ENCODE results near the gene CEACAM8. TPM values are rescaled to one million over a fixed set of nuclear protein-coding genes. Genes with fewer than 3 reads are reported as not detected.

The CEACAM8 gene
- total RNA-seq, 4 donors from 2014 or later, result 0.32 to 1.5 TPM; not detected in 2

DNA sequence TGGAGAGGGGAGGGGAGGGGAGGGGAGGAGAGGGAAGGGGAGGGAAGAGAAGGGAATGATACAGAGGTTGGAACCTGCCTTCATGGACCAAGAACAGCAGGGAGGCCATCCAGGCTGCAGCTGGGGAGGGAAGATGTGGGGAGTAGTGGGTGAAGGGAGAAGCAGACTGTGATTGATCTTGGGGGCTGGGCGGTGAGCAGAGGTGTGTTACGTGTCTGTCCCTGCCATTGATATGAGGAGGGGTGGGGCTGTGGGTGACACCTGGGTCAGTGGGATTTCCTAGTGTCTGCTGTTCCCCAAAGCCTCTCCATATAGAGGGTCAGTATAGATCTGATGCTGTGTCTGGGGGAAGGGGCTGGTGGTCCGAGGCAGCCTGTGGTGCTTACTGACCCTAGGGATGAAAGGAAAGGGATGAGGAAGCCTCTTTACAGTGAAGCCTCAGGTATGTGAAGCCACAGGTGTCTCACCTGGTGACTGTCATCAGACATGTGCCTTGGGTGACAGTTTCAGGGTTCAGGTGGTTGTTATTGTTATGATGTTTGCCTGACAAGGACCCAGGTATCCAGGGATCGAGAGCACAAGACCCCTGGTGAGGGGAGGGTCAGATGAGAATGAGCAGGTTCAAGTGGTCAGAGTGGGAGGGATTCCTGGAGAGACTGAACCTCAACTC is 47.8 kb downstream of the CEACAM8 start:
- Histone ChIP-seq H3K27ac (no peak overlapping the region), H3K4me3 (no peak overlapping the region), H3K36me3 (no peaks in the 10 kb centered on the region), H3K4me1 (no peaks in the 10 kb centered on the region), H3K27me3 (peaks cover 5% of the 10 kb centered on the region), H3K9me3 (no peaks in the 10 kb centered on the region)
- TF ChIP-seq EP300 (IDR thresholded peaks at IDR 0.05; ENCODE audit: low read depth) (no peak), POLR2AphosphoS5 (IDR thresholded peaks at IDR 0.05) (no peak)
- TF ChIP-seq, protein P1, sequence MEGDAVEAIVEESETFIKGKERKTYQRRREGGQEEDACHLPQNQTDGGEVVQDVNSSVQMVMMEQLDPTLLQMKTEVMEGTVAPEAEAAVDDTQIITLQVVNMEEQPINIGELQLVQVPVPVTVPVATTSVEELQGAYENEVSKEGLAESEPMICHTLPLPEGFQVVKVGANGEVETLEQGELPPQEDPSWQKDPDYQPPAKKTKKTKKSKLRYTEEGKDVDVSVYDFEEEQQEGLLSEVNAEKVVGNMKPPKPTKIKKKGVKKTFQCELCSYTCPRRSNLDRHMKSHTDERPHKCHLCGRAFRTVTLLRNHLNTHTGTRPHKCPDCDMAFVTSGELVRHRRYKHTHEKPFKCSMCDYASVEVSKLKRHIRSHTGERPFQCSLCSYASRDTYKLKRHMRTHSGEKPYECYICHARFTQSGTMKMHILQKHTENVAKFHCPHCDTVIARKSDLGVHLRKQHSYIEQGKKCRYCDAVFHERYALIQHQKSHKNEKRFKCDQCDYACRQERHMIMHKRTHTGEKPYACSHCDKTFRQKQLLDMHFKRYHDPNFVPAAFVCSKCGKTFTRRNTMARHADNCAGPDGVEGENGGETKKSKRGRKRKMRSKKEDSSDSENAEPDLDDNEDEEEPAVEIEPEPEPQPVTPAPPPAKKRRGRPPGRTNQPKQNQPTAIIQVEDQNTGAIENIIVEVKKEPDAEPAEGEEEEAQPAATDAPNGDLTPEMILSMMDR (IDR thresholded peaks at IDR 0.05), result no peak
- DNase-seq, result no peak
- intact Hi-C loops (cut with DNase I; ENCODE audit: low total_unique reads) (no loop called here), in situ Hi-C loops (cut with MboI; ENCODE audit: low pct_ligation_motif_present in 1 of 4, low pct_unique_long_range_greater_than_20kb in 1 of 4, low sequenced_read_pairs in 3 of 4) (no loop called here)
- 73% methylated on average over 4 of the region's 4 CpGs; no CpG with 5 or more reads in 1 of the 2 donors for WGBS, 2 donors (ENCODE audit: low coverage in 1 of 2)

DNA sequence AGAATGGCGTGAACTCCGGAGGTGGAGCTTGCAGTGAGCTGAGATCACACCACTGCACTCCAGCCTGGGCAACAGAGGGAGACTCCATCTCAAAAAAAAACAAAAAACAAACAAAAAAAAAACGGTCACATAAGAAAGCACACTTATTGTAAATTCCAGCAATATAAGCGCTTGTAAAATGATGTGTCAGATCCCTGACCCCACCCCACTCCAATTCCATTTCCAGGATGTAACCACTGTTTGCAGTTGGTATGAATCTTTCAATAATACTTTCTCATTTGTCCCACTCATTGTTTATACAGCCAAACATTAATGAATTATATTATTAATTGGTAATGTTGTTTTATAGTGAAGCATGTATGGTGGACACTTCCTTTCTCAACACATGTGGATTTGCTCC is 50.6 kb downstream of the CEACAM8 start:
- Histone ChIP-seq H3K4me3 (no peak overlapping the region), H3K4me1 (no peaks in the 10 kb centered on the region), H3K27ac (no peak overlapping the region), H3K27me3 (peaks cover 5% of the 10 kb centered on the region), H3K9me3 (no peaks in the 10 kb centered on the region), H3K36me3 (no peaks in the 10 kb centered on the region)
- in situ Hi-C loops (cut with MboI; ENCODE audit: low pct_ligation_motif_present in 1 of 4, low pct_unique_long_range_greater_than_20kb in 1 of 4, low sequenced_read_pairs in 3 of 4), result no loop called here
- no peak for DNase-seq
- WGBS, 2 donors (ENCODE audit: low coverage in 1 of 2), result 46 to 60% methylated on average over 1 to 4 of the region's 4 CpGs
- TF ChIP-seq POLR2A (IDR thresholded peaks at IDR 0.05) (no peak), EP300 (IDR thresholded peaks at IDR 0.05; ENCODE audit: low read depth) (no peak)
- intact Hi-C loops (cut with DNase I; ENCODE audit: low total_unique reads), result no loop called here

DNA sequence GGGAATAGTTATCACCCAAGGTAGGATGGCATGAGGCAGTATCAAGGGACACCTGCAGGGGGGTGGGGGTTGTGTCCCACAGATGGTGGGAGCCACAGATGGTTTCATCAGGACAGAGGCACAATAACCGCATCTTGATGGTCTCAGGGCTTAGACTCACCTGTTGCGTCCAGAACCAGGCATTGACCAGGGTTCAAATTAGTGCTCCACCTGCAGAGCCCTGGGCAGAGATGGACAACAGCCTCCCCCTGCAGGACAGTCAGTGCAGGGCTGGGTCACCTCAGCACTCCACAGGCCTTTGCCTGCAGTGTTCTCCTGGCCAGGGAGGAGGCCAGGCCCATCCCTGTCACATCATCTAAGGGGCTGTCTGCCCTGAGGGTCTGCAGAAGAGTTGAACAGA is 51.9 kb downstream of the CEACAM8 start:
- intact Hi-C loops (cut with DNase I; ENCODE audit: low total_unique reads) (no loop called here), in situ Hi-C loops (cut with MboI; ENCODE audit: low pct_ligation_motif_present in 1 of 4, low pct_unique_long_range_greater_than_20kb in 1 of 4, low sequenced_read_pairs in 3 of 4) (no loop called here)
- H3K4me3 ChIP-seq, result no peak overlapping the region
- H3K4me1 ChIP-seq, result no peaks in the 10 kb centered on the region
- no peaks in the 10 kb centered on the region for H3K36me3 ChIP-seq
- H3K9me3 ChIP-seq, result no peaks in the 10 kb centered on the region
- 88 to 100% methylated on average over 2 of the region's 2 CpGs for WGBS, 2 donors (ENCODE audit: low coverage in 1 of 2)
- no peak overlapping the region for H3K27ac ChIP-seq
- TF ChIP-seq POLR2AphosphoS5 (IDR thresholded peaks at IDR 0.05) (no peak), POLR2A (IDR thresholded peaks at IDR 0.05) (no peak), EP300 (IDR thresholded peaks at IDR 0.05; ENCODE audit: low read depth) (no peak)
- TF ChIP-seq, protein P1 (IDR thresholded peaks at IDR 0.05), result no peak
- DNase-seq, result no peak
- peaks cover 4% of the 10 kb centered on the region for H3K27me3 ChIP-seq

DNA sequence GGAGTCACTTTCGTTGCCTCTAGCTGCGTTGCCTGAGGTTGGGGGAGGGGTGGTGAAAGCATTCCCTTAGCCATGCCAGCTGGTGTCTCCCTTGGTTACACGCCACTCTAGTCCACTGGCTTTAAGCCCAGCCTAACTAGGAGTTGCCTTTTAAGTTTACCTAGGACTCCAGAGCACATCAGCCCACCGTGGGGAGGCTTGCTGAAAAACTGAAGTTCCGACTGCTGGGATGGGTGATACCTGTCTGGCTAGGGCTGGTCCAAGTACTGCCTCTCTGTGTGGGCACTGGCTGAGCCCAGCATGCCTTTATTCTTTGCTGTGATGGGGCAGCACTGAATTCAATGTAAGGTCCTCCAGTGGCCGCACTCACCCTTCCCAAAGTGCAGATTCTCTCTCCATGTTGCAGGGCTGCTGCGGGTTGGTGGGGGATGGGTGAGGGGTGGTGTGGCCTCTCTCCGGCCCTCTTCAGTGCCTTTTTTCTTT is 54.6 kb downstream of the CEACAM8 start:
- in situ Hi-C loops (cut with MboI; ENCODE audit: low pct_ligation_motif_present in 1 of 4, low pct_unique_long_range_greater_than_20kb in 1 of 4, low sequenced_read_pairs in 3 of 4) (no loop called here), intact Hi-C loops (cut with DNase I; ENCODE audit: low total_unique reads) (no loop called here)
- H3K9me3 ChIP-seq, result no peaks in the 10 kb centered on the region
- no peak for DNase-seq
- 79% methylated on average over 7 of the region's 8 CpGs; no CpG with 5 or more reads in 1 of the 2 donors for WGBS, 2 donors (ENCODE audit: low coverage in 1 of 2)
- H3K27me3 ChIP-seq, result no peaks in the 10 kb centered on the region
- no peaks in the 10 kb centered on the region for H3K4me1 ChIP-seq
- H3K27ac ChIP-seq, result no peak overlapping the region
- H3K36me3 ChIP-seq, result no peaks in the 10 kb centered on the region
- TF ChIP-seq, protein P1 (IDR thresholded peaks at IDR 0.05), result no peak
- TF ChIP-seq POLR2AphosphoS5 (IDR thresholded peaks at IDR 0.05) (no peak), EP300 (IDR thresholded peaks at IDR 0.05; ENCODE audit: low read depth) (no peak), POLR2A (IDR thresholded peaks at IDR 0.05) (no peak)
- H3K4me3 ChIP-seq, result no peak overlapping the region

Data from transverse colon (tissue), 4 donors.